GM12864 (cell line): ENCODE results near the gene PARP1.

ENCODE experiments used
- DNase-seq: peaks from one replicate; pipeline ENCODE4 v3.0.0-alpha.2; 2011; ENCODE audit warnings: low read depth
- H3K4me3 ChIP-seq: 2 replicates; pipeline ENCODE4 v1.5.1; 2011; ENCODE audit warnings: mild to moderate bottlenecking, low read depth, low read length, control low read depth
- TF ChIP-seq, protein P1 (sequence below): IDR thresholded peaks from 2 replicates; pipeline ENCODE4 v1.5.1; 2011; ENCODE audit warnings: low read depth, mild to moderate bottlenecking, moderate library complexity, low read length, control low read depth, inconsistent platforms; ENCODE audit errors: missing control alignments

PARP1 gene

DNA sequence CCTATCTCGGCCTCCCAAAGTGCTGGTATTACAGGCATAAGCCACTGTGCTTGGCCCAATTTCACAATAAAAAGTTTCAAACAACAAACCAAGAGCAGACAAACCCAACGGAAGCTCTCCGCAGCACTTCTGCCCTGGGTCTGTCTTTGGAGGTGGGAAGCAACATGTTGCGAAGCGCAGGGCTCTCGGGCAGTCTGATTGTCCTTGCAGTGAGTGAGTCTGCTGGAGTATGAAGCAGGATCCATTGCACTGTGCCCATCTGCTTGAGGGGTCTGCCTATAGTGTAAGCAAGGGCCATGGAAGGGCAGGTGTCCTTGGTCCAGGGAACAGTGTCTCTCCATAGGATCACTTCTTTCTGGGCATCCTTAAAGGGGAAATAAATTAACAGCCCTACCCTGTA is 14.6 kb upstream of the PARP1 start:
- TF ChIP-seq, protein P1, sequence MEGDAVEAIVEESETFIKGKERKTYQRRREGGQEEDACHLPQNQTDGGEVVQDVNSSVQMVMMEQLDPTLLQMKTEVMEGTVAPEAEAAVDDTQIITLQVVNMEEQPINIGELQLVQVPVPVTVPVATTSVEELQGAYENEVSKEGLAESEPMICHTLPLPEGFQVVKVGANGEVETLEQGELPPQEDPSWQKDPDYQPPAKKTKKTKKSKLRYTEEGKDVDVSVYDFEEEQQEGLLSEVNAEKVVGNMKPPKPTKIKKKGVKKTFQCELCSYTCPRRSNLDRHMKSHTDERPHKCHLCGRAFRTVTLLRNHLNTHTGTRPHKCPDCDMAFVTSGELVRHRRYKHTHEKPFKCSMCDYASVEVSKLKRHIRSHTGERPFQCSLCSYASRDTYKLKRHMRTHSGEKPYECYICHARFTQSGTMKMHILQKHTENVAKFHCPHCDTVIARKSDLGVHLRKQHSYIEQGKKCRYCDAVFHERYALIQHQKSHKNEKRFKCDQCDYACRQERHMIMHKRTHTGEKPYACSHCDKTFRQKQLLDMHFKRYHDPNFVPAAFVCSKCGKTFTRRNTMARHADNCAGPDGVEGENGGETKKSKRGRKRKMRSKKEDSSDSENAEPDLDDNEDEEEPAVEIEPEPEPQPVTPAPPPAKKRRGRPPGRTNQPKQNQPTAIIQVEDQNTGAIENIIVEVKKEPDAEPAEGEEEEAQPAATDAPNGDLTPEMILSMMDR = no peak
- H3K4me3 ChIP-seq = no peak overlapping the region
- no peak for DNase-seq

DNA sequence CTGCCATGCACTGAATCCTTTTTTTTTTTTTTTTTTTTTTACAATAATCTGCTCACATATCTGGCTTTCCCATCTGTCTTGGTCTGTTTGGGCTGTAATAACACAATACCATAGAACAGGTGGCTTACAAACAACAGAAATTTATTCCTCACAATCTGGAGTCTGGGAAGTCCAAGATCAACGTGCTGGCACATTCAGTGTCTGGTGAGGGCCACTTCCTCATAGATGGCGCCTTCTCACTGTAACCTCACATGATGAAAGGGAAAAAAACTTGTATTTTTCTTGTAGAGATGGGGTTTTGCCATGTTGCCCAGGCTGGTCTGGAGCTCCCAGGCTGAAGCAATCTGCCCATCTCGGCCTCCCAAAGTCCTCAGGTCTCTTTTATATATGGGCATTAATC is 13.0 kb upstream of the PARP1 start:
- no peak for DNase-seq
- no peak overlapping the region for H3K4me3 ChIP-seq
- TF ChIP-seq, protein P1 = no peak

- H3K4me3 ChIP-seq = no peak overlapping the region
- no peak for DNase-seq
- TF ChIP-seq, protein P1 = no peak
Measured at GRCh38 chr1:226420328-226420727, 12.4 kb upstream of the PARP1 start.

DNA sequence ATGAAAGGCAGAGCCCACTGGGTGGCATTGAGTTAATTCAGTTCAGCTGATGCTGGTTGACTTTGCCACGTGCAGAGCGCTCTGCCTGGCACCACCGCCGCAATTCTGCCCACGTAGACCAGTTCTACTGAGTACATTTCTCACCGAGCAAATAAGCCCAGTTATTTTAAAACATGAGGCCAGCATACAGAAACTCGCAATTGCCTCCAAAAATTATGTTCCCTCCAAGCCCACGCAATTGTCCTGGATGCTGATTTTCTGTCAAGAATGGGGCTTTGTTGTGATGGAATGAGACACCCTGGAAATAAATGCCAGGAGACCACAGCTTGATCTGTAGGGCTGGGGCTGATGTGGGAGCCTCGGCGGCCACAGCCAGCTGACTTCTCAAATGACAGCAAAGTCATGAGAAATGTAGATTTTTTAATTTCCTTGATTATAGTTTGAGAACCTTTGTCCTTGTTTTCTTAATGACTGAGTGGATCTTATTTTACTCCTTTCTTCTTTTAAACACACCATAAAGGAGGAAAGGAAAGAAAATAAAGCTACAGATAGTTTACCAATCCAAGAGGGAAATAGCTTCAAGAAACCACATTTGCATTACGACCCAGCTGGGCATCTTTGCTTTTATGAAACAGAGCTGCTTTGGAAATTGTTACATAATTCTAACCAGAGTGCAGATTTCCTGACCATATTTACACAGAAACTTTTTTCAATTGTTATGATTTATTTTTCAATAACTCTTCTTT is 11.6 kb upstream of the PARP1 start:
- H3K4me3 ChIP-seq = no peak overlapping the region
- no peak for DNase-seq
- TF ChIP-seq, protein P1 = no peak

GRCh38 chr1:226417830-226418546 is 10.1 kb upstream of the PARP1 start:
- DNase-seq = no peak
- TF ChIP-seq, protein P1 = no peak
- no peak overlapping the region for H3K4me3 ChIP-seq

- no peak for DNase-seq
- H3K4me3 ChIP-seq = no peak overlapping the region
- TF ChIP-seq, protein P1 = no peak
Measured at GRCh38 chr1:226417350-226417749, 9.5 kb upstream of the PARP1 start.
